H1 (cell line): Measurements from ENCODE around the gene GLS2. TPM values are rescaled to one million over a fixed set of nuclear protein-coding genes. Genes with fewer than 3 reads are reported as not detected.

Source experiments
- CTCF ChIA-PET: fragments of 300-600 bp; sonication (Branson Sonifier 250); formaldehyde crosslinking; loops from one replicate; lab custom pipeline; 2021; ENCODE audit not compliant: partially characterized antibody; lab: Charles Lee
- POLR2A ChIA-PET: fragments of 300-600 bp; sonication (Branson Sonifier 250); formaldehyde crosslinking; loops from one replicate; lab custom pipeline; 2021; ENCODE audit warnings: inconsistent platforms; ENCODE audit not compliant: partially characterized antibody; lab: Charles Lee
- DNase-seq, 2 experiments: peaks; one replicate each; pipeline versions ENCODE4 v3.0.0 to v3.0.0-alpha.2; 2010 to 2022; ENCODE audit warnings: low spot score in 2 of 2, low read depth in 1 of 2, mixed read lengths in 1 of 2
- FAIRE-seq: peaks from 2 replicates; lab custom pipeline; 2011; peaks lifted over from hg19 to GRCh38; lab: Jason Lieb, UNC
- H2AFZ ChIP-seq: 2 replicates; pipeline ENCODE4 v1.8.1; 2012; ENCODE audit warnings: low read length, inconsistent platforms
- H2AK5ac ChIP-seq: 2 replicates; pipeline ENCODE4 v1.6.1; 2013; ENCODE audit warnings: low read depth, low read length
- H2BK120ac ChIP-seq: replicated peaks from 2 replicates; pipeline ENCODE3; 2013; ENCODE audit warnings: low read depth, low read length, inconsistent platforms
- H2BK12ac ChIP-seq: 2 replicates; pipeline ENCODE4 v1.6.1; 2013; ENCODE audit warnings: low read depth, low read length
- H2BK15ac ChIP-seq: 2 replicates; pipeline ENCODE4 v1.6.1; 2013; ENCODE audit warnings: low read length
- H2BK20ac ChIP-seq: 2 replicates; pipeline ENCODE4 v1.6.1; 2013; ENCODE audit warnings: low read length
- H2BK5ac ChIP-seq: 2 replicates; pipeline ENCODE4 v1.6.1; 2013; ENCODE audit warnings: low read depth, low read length
- H3K14ac ChIP-seq: 2 replicates; pipeline ENCODE4 v1.6.1; 2013; ENCODE audit warnings: inconsistent platforms; ENCODE audit not compliant: insufficient read length
- H3K18ac ChIP-seq: 2 replicates; pipeline ENCODE4 v1.6.1; 2013; ENCODE audit warnings: low read length; ENCODE audit errors: extremely low read depth
- H3K23ac ChIP-seq: 2 replicates; pipeline ENCODE4 v1.6.1; 2013; ENCODE audit warnings: inconsistent platforms; ENCODE audit not compliant: insufficient read length
- H3K23me2 ChIP-seq: 2 replicates; pipeline ENCODE4 v1.6.1; 2013; ENCODE audit warnings: low read depth, low read length
- H3K27ac ChIP-seq: 2 replicates; pipeline ENCODE4 v1.6.1; 2011; ENCODE audit warnings: low read depth, low read length, inconsistent platforms
- H3K27me3 ChIP-seq, 4 experiments: replicated peaks in 1 of 4; 1 replicate in 1 of 4; 2 replicates in 3 of 4; pipeline versions ENCODE4 v1.6.1 to v1.8.1; 2011 to 2013; ENCODE audit warnings: low read length in 3 of 4, mild to moderate bottlenecking in 3 of 4, inconsistent platforms in 2 of 4, mixed read lengths in 2 of 4, moderate library complexity in 1 of 4; ENCODE audit not compliant: control insufficient read depth in 3 of 4, insufficient read depth in 3 of 4; ENCODE audit errors: extremely low read depth in 1 of 4
- H3K36me3 ChIP-seq, 4 experiments: 2 replicates each; pipeline versions ENCODE4 v1.6.1 to v1.8.1; 2011 to 2013; ENCODE audit warnings: mild to moderate bottlenecking in 4 of 4, low read length in 3 of 4, moderate library complexity in 2 of 4, control low read depth in 1 of 4, inconsistent platforms in 1 of 4; ENCODE audit not compliant: insufficient read depth in 4 of 4, control insufficient read depth in 2 of 4
- H3K4ac ChIP-seq: replicated peaks from 2 replicates; pipeline ENCODE3; 2013; ENCODE audit warnings: low read length, low read depth, mixed read lengths, inconsistent platforms; ENCODE audit not compliant: insufficient read length
- H3K4me1 ChIP-seq, 4 experiments: replicated peaks in 1 of 4; 1 replicate in 1 of 4; 2 replicates in 3 of 4; pipeline versions ENCODE4 v1.6.1 to v1.8.1; 2011 to 2013; ENCODE audit warnings: low read length in 3 of 4, inconsistent platforms in 2 of 4, mixed read lengths in 1 of 4; ENCODE audit not compliant: insufficient read depth in 4 of 4, control insufficient read depth in 3 of 4
- H3K4me2 ChIP-seq, 2 experiments: 2 replicates each; pipeline versions ENCODE4 v1.6.1 to v1.8.1; 2011 to 2013; ENCODE audit warnings: low read depth in 2 of 2, low read length in 2 of 2, control low read depth in 1 of 2, inconsistent platforms in 1 of 2, mild to moderate bottlenecking in 1 of 2; ENCODE audit not compliant: insufficient read depth in 1 of 2
- H3K4me3 ChIP-seq, 4 experiments: fragments of 200-600, 300-600 bp in 1 of 4; sonication (generic), shearing (Covaris generic), sonication (Bioruptor Twin) in 1 of 4; 2 replicates each; pipeline versions ENCODE4 v1.5.1 to v1.8.1; 2011 to 2016; ENCODE audit warnings: low read length in 4 of 4, low read depth in 3 of 4, control low read depth in 2 of 4, inconsistent platforms in 2 of 4, mild to moderate bottlenecking in 2 of 4, mixed read lengths in 1 of 4, moderate library complexity in 1 of 4; ENCODE audit not compliant: insufficient read depth in 2 of 4; ENCODE audit errors: extremely low read depth in 1 of 4
- H3K56ac ChIP-seq: replicated peaks from 2 replicates; pipeline ENCODE3; 2013; ENCODE audit warnings: low read depth, mild to moderate bottlenecking, mixed read lengths, low read length, inconsistent platforms; ENCODE audit not compliant: insufficient read length
- H3K79me1 ChIP-seq: 2 replicates; pipeline ENCODE4 v1.6.1; 2013; ENCODE audit warnings: low read depth, low read length, control low read depth
- H3K79me2 ChIP-seq, 2 experiments: 2 replicates each; pipeline versions ENCODE4 v1.6.1 to v1.8.1; 2012 to 2013; ENCODE audit warnings: low read length in 2 of 2, mild to moderate bottlenecking in 2 of 2, inconsistent platforms in 1 of 2; ENCODE audit not compliant: insufficient read depth in 2 of 2, control insufficient read depth in 1 of 2
- H3K9ac ChIP-seq, 4 experiments: replicated peaks in 1 of 4; 1 replicate in 1 of 4; 2 replicates in 3 of 4; pipeline versions ENCODE4 v1.6.1 to v1.8.1; 2011 to 2013; ENCODE audit warnings: low read depth in 3 of 4, low read length in 3 of 4, control low read depth in 2 of 4, mild to moderate bottlenecking in 2 of 4, moderate library complexity in 2 of 4, inconsistent platforms in 1 of 4; ENCODE audit errors: extremely low read depth in 1 of 4
- H3K9me3 ChIP-seq, 2 experiments: 2 replicates each; pipeline versions ENCODE4 v1.6.1 to v1.8.1; 2012 to 2013; ENCODE audit warnings: mild to moderate bottlenecking in 2 of 2, moderate library complexity in 2 of 2, control low read depth in 1 of 2, inconsistent platforms in 1 of 2, low read depth in 1 of 2, low read length in 1 of 2, mixed read lengths in 1 of 2; ENCODE audit not compliant: insufficient read depth in 2 of 2
- H4K20me1 ChIP-seq, 2 experiments: replicated peaks in 1 of 2; 2 replicates each; pipeline versions ENCODE3 to v1.8.1; 2011 to 2013; ENCODE audit warnings: inconsistent platforms in 2 of 2, low read length in 2 of 2, mild to moderate bottlenecking in 1 of 2; ENCODE audit not compliant: insufficient read depth in 2 of 2, control insufficient read depth in 1 of 2
- H4K5ac ChIP-seq: 2 replicates; pipeline ENCODE4 v1.6.1; 2013; ENCODE audit warnings: low read length, low read depth, mixed read lengths, inconsistent platforms; ENCODE audit not compliant: insufficient read length
- H4K8ac ChIP-seq: 2 replicates; pipeline ENCODE4 v1.8.0; 2013; ENCODE audit warnings: mild to moderate bottlenecking, moderate library complexity, low read length, inconsistent platforms; ENCODE audit not compliant: insufficient read depth; ENCODE audit errors: extremely low read depth
- H4K91ac ChIP-seq: replicated peaks from 2 replicates; pipeline ENCODE3; 2013; ENCODE audit warnings: low read length, mixed read lengths, inconsistent platforms; ENCODE audit not compliant: insufficient read length
- E2F6 ChIP-seq: IDR thresholded peaks from 2 replicates; pipeline ENCODE4 v1.6.1; 2012; ENCODE audit warnings: inconsistent platforms
- GABPA ChIP-seq: IDR thresholded peaks from 2 replicates; pipeline ENCODE4 v1.6.1; 2011; ENCODE audit warnings: mild to moderate bottlenecking, low read length, moderate library complexity, borderline replicate concordance; ENCODE audit not compliant: insufficient read depth
- HDAC2 ChIP-seq, 2 experiments: fragments of 300-600 bp in 1 of 2; sonication (generic) in 1 of 2; IDR thresholded peaks; 2 replicates each; pipeline ENCODE4 v1.6.1; 2011 to 2012; ENCODE audit warnings: low read depth in 2 of 2, low read length in 2 of 2, mild to moderate bottlenecking in 2 of 2, moderate library complexity in 2 of 2, borderline replicate concordance in 1 of 2, inconsistent platforms in 1 of 2
- RAD21 ChIP-seq, 2 experiments: IDR thresholded peaks in 1 of 2; conservative IDR thresholded peaks in 1 of 2; 2 replicates each; pipeline ENCODE4 v1.6.1; 2011; ENCODE audit warnings: low read depth in 2 of 2, low read length in 2 of 2, improper control_type of control experiment in 1 of 2, inconsistent platforms in 1 of 2, mild to moderate bottlenecking in 1 of 2, moderate library complexity in 1 of 2
- RFX5 ChIP-seq: IDR thresholded peaks from 2 replicates; pipeline ENCODE4 v1.6.1; 2011; ENCODE audit warnings: low read depth, low read length, improper control_type of control experiment, borderline replicate concordance
- SP4 ChIP-seq: IDR thresholded peaks from 2 replicates; pipeline ENCODE4 v1.6.1; 2012; ENCODE audit warnings: low read length, inconsistent platforms
- YY1 ChIP-seq: IDR thresholded peaks from 2 replicates; pipeline ENCODE4 v1.6.1; 2011; ENCODE audit warnings: low read depth, mild to moderate bottlenecking, low read length
- WGBS, 2 experiments: shearing (Covaris generic) in 1 of 2; methylation state at CpG; one replicate each; pipeline versions ENCODE4 v1.1.6 to v1.1.7; 2013 to 2015; ENCODE audit warnings: low lambda C conversion rate in 2 of 2, mixed read lengths in 2 of 2, inconsistent platforms in 1 of 2, low coverage in 1 of 2, missing lambda C conversion rate in 1 of 2; ENCODE audit not compliant: insufficient replicate concordance in 2 of 2, insufficient coverage in 1 of 2, insufficient read length in 1 of 2; ENCODE audit errors: extremely low coverage in 1 of 2, missing lambda C conversion rate in 1 of 2; 5-methylcytosine and 5-hydroxymethylcytosine counted together
- polyA plus RNA-seq, 7 experiments: library from polyadenylated mRNA; depleted of rRNA in 3 of 7; stranded (reverse) in 5 of 7; unstranded in 2 of 7; fragments of >200 nt in 5 of 7; fragments of 200-250 nt in 2 of 7; gene quantifications; 1 replicate in 5 of 7; 2 replicates in 1 of 7; 4 replicates in 1 of 7; pipeline versions ENCODE4 v1.2.1 to v1.2.3, GENCODE V29; 2011 to 2013; ENCODE audit warnings: missing spikeins in 2 of 7, mixed read lengths in 2 of 7
- total RNA-seq: library from RNA; stranded (reverse); fragmentation: NEBNext Ultra II Directional; extraction: Animal tissue kit (Norgen Biotek cat#: 25700); gene quantifications from 2 replicates; pipeline ENCODE4 v1.2.1, GENCODE V29; 2021
- TF ChIP-seq, protein P1 (sequence below): IDR thresholded peaks from 2 replicates; pipeline ENCODE4 v1.6.1; 2011; ENCODE audit warnings: low read depth, mild to moderate bottlenecking, low read length; ENCODE audit not compliant: insufficient read depth

GLS2 gene
- total and polyA plus RNA-seq, 2 of the 8 experiments (the other 6 are each of a cell fraction or from before 2014, with no cell fraction given), result 14.5 to 20.1 TPM

- Histone ChIP-seq H3K14ac (no peak within 1 kb of the TSS), H2AFZ (0 out of 2 replicates have a peak within 1 kb of the TSS, but pooled peaks have one; percentile 45), H3K4ac (peak within 1 kb of the TSS; percentile 90), H3K23ac (no peak within 1 kb of the TSS), H3K27me3 (no peaks in the 10 kb centered on the region), H3K9me3 (no peaks in the 10 kb centered on the region), H3K27ac (peak within 1 kb of the TSS; percentile 90), H4K5ac (peak within 1 kb of the TSS; percentile 67), H2BK15ac (0 out of 2 replicates have a peak within 1 kb of the TSS, but pooled peaks have one; percentile 36), H2BK12ac (peak within 1 kb of the TSS; percentile 13), H2BK120ac (no peak within 1 kb of the TSS), H3K56ac (peak within 1 kb of the TSS; percentile 79), H2AK5ac (peak within 1 kb of the TSS; percentile 89; the same call in 1 of the 2 replicates), H4K20me1 (no peaks in the 10 kb centered on the region), H4K91ac (peak within 1 kb of the TSS; percentile 50), H2BK20ac (no peak within 1 kb of the TSS), H3K36me3 (peaks cover 5 to 22% (median 7%) of the 10 kb centered on the region in 4 experiments; a peak in 6 of 8 replicates), H3K23me2 (peaks cover 7% of the 10 kb centered on the region; the same call in 1 of the 2 replicates), H3K79me2 (peaks cover 0 to 28% of the 10 kb centered on the region in 2 experiments; a peak in 2 of 4 replicates), H3K9ac (peak within 1 kb of the TSS; percentile 84 to 98 (median 95)), H3K18ac (peak within 1 kb of the TSS; percentile 93), H3K4me1 (peaks cover 3 to 6% (median 5%) of the 10 kb centered on the region in 4 experiments), H4K8ac (peak within 1 kb of the TSS; percentile 95), H3K4me2 (peak within 1 kb of the TSS; percentile 88 to 94), H3K4me3 (peak within 1 kb of the TSS; percentile 80 to 99 (median 87)), H3K79me1 (peaks cover 5% of the 10 kb centered on the region), H2BK5ac (peak within 1 kb of the TSS; percentile 91)
- FAIRE-seq (no peak), DNase-seq (peak; percentile 59 to 90)
- CTCF ChIA-PET, result interaction anchor here (1.0 to 2.8 kb wide), 9 partner anchors 12 to 129 kb away, joined by 3 to 8 read pairs (median 3); partner anchors contain the start of genes IL23A, STAT2 and TIMELESS
- WGBS, 2 experiments, result 2% methylated on average over 43 of the region's 43 CpGs; no CpG with 5 or more reads in 1 of the 2 experiments
- POLR2A ChIA-PET, result interaction anchor here (0.6 to 6.1 kb wide), 14 partner anchors 10 to 283 kb away, joined by 3 to 53 read pairs (median 6); partner anchors contain the start of genes CNPY2, RNF41, STAT2 and TIMELESS
- TF ChIP-seq E2F6, result peak; percentile 94
- no peak for TF ChIP-seq RFX5
- TF ChIP-seq, protein P1, sequence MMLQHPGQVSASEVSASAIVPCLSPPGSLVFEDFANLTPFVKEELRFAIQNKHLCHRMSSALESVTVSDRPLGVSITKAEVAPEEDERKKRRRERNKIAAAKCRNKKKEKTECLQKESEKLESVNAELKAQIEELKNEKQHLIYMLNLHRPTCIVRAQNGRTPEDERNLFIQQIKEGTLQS, result peak; percentile 97
- TF ChIP-seq HDAC2 (IDR thresholded peaks at IDR 0.05; ENCODE audit: borderline replicate concordance in 1 of 2, low read depth in 2 of 2, low read length in 2 of 2), result peak in 1 of 2 experiments; percentile 30; a peak in 2 of 4 replicates
- TF ChIP-seq SP4, result peak; percentile 40; the same call in 1 of the 2 replicates
- no peak; a peak in 1 of 4 replicates for TF ChIP-seq RAD21 (IDR thresholded peaks at IDR 0.05 in 1 of 2, conservative IDR thresholded peaks at IDR 0.05 in 1 of 2; ENCODE audit: low read depth in 2 of 2, low read length in 2 of 2)
- TF ChIP-seq YY1, result peak; percentile 95
- no peak for TF ChIP-seq GABPA
Observed at GRCh38 chr12:56468216-56469006, 19.6 kb downstream of the GLS2 start, which contains the start of gene SPRYD4. TSS of gene SPRYD4 (plus strand) at chr12:56468578. CDS start at chr12:56468592, 14 bp downstream.
